Activated CD8-positive, alpha-beta memory T cell treated with anti-CD3 and anti-CD28 coated beads, Interleukin-2, amount 50 U/mL, for 24 hours (primary cell): Measurements from ENCODE around the gene AP4M1.

ENCODE experiments used
- DNase-seq: peaks from one replicate; pipeline ENCODE4 v3.0.0-alpha.2; 2020; ENCODE audit errors: extremely low read depth

AP4M1 gene, protein sequence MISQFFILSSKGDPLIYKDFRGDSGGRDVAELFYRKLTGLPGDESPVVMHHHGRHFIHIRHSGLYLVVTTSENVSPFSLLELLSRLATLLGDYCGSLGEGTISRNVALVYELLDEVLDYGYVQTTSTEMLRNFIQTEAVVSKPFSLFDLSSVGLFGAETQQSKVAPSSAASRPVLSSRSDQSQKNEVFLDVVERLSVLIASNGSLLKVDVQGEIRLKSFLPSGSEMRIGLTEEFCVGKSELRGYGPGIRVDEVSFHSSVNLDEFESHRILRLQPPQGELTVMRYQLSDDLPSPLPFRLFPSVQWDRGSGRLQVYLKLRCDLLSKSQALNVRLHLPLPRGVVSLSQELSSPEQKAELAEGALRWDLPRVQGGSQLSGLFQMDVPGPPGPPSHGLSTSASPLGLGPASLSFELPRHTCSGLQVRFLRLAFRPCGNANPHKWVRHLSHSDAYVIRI

DNA sequence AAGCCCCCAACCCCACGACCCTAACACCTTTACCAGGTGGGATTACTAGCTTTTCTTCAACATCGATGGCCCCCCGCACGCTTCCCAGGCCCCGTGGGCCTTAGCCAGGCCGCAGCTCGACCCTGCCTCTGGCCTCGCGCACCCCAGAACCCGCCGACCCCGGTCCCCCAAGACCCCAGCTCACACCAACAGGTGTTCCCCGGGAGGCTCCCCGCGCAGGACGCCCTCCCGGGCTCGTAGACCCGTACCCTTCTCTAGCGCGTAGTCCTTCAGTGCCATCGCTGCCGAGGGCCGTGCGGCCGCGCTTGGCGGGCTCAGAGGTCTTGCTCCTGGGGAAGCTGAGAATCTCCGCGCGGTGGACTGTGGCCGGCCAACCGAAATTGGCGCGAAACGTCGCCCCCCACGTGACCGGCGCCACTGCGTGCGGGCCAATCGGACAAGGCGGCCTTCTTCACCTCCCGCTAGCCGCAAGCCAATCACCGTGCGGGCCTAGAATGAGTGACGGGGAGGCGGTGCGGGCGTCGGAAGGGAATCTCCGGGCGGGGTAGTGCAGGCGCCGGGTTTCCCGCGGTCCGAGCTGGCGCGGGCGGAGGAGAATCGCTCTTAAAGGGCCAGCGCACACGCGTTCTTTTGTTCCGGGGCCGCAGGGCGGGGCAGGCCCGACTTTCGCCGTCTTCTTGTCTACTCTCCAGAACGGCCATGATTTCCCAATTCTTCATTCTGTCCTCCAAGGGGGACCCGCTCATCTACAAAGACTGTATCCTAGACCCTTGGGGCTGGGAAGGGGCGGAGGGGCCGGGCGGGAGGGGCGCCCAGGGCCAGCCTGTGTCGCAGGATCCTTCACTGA lies at the start of gene AP4M1, which contains the start of gene MCM7:
Gene AP4M1, plus strand, starts transcription at position 628 of the 847 bp plus-strand sequence. Its CDS starts 72 bp downstream, at position 700.
Gene MCM7, minus strand, starts transcription at position 382 of the 847 bp plus-strand sequence. Its CDS starts 103 bp downstream, at position 279.
- peak; percentile 93 for DNase-seq

DNA sequence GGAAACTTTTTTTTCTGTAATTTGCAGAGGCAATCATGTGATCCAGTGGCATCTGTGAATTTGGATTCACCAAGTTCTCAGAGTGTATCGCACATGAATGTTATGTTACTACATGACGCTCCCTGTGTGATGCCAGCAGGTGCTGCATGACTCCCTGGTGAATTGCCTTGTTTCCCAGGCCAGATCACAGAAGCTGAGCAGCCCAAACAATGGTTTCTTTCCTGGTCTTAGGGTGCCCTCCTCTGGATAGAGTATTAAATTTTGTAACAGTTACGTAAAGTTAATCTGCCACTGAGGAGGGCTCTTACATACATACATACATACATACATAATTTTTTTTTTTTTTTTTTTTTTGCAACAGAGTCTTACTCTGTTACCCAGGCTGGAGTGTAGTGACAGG lies 48.2 kb upstream of the AP4M1 start:
- no peak for DNase-seq

DNA sequence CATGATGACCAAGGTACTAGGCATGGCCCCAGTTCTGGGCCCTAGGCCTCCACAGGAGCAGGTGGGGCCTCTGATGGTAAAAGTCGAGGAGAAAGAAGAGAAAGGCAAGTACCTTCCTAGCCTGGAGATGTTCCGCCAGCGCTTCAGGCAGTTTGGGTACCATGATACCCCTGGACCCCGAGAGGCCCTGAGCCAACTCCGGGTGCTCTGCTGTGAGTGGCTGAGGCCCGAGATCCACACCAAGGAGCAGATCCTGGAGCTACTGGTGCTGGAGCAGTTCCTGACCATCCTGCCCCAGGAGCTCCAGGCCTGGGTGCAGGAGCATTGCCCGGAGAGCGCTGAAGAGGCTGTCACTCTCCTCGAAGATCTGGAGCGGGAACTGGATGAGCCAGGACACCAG lies 44.4 kb upstream of the AP4M1 start:
- DNase-seq, result no peak

DNA sequence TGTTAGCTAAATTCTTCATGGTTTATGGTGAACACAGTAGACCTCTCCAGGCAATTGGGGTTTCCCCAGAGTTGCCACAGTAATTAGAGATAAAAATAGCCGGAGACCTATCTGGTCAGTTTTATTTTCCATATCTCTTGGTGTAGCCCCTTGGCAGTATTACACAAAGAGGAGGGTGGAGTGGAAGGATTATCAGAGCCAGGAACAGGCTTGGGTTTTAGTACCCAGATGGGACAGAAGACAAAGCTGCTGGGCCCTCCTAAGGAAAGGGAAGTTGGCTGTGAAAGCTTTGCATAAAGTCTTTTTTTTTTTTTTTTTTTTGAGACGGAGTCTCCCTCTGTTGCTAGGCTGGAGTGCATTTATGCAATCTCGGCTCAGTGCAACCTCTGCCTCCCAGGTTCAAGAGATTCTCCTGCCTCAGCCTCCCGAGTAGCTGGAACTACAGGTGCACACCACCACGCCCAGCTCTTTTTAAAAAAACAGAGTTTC lies 42.1 kb upstream of the AP4M1 start:
- DNase-seq, result no peak

DNA sequence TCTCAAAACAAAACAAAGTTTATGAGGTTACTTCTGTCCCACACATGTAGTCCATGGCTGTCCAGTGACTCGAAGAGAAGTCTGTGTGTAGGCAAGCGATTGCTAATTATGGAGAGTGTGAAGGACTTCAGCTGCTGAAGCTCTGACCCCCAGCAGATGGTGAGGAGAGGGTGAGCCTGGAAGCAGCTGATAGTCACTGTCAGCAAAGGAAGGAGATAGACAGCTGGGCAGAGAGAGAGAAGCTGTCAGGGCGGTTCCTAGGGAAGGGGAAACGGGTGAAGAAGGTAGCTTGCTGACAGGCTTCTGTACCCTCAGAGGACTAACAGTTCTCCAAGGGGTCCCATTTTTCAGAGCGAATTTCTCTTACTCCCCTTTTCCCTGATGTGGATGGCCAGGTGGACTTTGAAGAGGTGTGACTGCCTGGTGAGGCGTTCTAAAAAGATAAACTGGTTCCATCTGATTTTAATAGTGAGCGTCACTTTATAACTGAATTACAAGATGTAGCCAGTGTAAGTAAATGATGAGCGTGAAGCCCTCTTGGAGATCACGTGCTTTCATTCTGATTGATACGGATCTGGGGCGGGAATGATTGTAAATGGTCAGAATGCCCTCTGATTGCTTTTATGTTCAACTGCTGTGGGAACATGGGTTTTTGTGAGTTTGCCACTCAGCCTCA lies 39.8 kb upstream of the AP4M1 start:
- no peak for DNase-seq

DNA sequence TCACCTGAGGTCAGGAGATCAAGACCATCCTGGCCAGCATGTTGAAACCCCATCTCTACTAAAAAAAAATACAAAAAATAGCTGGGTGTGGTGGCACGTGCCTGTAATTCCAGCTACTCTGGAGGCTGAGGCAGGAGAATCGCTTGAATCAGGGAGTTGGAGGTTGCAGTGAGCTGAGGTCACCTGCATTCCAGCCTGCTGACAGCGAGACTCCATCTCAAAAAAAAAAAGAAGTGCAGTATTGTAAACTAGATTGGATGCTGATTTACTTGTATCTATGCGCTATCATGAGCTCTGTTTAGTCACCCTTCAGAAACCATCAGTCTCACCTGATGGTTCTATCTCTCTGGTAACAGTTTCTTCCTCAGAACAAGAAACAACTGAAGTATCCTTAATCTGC lies 38.1 kb upstream of the AP4M1 start:
- no peak for DNase-seq

DNA sequence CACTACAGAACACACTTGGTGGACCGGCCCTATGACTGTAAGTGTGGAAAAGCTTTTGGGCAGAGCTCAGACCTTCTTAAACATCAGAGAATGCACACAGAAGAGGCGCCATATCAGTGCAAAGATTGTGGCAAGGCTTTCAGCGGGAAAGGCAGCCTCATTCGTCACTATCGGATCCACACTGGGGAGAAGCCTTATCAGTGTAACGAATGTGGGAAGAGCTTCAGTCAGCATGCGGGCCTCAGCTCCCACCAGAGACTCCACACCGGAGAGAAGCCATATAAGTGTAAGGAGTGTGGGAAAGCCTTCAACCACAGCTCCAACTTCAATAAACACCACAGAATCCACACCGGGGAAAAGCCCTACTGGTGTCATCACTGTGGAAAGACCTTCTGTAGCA lies 37.3 kb upstream of the AP4M1 start:
- DNase-seq, result no peak

DNA sequence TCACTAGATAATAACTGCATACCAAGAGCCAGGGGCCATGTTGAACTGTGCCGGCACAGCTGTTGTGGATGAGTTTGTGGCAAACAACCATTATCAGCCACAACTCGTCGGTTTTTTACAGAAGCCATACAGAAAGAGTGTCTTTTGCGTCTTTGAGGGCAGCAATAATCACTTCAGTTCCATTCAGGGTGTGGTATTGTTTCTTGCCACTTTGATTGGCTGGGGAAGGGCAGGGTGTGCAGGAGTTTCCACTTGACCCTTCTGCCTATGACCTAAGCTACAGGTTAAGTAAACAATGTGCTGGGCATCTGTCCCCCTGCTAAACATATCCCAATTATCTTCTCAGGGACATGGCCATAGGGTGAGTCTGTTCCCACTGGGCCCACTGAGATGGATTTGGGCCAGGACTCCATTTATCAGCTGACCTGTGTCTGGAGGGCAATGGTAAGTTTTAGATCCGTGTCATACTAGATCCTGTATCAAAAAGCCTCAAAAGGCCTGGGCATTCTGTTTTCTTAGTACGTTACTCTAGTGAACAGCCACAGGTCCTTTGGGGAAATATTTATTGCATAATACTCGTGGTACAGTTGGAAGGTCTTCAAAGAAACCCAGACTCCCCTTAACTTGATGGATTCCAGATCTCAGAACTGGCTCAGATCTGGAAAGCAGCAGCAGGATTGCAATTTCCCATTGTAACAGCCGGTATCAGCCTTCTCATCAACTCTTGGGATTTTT lies 35.8 kb upstream of the AP4M1 start:
- no peak for DNase-seq

DNA sequence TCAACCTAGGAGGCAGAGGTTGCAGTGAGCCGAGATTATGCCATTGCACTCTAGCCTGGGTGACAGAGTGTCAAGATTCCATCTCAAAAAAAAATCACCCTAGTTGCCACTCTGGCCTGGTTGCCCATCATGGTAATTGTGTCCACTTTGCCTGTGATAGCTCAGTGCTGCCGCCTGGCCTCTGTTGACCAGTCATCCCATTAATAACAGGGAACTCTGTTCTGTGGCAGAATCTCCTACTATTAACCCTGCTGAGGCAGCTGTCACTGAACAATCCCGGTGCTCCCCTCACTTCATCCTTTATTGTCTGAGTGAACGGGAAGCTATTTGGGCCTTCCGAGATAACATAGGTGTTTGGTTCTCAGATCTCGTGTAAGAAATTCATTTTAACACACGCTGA lies 34.5 kb upstream of the AP4M1 start:
- DNase-seq, result no peak

DNA sequence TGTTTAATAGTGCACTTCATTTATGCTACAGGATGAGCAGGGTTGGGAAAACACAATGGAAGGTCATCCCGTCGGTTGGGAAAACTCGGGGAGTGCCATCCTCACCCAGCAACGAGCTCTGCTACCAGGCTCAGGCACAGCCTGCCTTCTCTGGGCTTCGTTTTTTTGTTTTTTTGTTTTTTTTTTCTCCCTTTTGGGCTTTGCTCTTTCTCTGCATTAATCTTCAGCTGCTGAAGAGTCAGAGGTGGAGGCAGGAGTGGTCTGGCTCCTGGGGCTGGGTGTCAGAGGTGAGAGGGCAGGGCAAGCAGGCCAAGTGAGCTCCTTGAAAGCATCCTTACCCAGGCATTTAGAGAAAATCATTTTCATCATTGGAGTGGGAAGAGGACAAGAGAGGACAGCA lies 31.5 kb upstream of the AP4M1 start:
- DNase-seq, result no peak

DNA sequence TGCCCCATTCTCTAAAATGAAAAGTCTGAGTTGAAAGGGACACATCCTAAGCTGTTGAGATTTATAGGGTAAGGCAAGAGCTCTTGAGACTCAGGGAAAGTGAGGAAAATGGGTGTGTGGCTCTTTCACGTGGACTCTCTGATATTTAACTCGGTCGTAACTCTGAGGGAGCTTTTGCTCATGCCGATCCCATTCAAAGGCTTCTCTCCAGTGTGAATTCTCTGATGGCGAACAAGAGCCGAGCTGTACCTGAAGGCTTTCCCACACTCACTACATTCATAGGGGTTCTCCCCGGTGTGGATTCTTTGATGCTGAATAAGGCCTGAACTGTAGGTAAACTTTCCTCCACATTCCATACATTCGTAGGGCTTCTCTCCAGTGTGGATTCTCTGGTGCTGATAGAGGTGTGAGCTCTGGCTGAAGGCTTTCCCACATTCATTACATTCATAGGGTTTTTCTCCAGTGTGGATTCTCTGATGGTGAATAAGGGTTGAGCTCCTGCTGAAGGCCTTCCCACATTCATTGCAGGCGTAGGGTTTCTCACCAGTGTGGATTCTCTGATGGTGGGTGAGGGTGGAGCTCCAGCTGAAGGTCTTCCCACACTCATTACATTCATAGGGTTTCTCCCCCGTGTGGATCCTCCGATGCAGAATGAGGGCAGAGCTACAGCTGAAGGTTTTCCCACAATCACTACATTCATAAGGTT lies 30.3 kb upstream of the AP4M1 start:
- DNase-seq, result no peak

DNA sequence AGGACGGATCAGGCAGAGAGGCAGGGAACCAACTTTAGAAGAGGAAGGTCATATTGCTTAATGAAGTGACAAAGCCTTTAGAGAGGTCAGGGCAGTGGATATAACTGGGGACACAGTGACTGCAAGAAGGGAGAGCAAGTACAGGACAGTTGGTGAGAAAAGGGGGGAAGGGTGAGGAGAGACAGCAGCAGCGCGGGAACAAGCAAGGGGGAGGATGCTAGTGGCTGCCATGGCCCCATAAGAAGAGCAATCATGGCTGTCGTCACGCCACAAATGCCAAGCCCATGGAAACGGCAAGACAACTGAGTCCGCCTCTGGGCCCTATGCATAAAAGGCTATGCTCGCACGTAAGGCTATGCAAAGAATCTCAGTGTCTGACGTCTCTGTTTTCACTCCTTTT lies 29.0 kb upstream of the AP4M1 start:
- DNase-seq, result no peak

DNA sequence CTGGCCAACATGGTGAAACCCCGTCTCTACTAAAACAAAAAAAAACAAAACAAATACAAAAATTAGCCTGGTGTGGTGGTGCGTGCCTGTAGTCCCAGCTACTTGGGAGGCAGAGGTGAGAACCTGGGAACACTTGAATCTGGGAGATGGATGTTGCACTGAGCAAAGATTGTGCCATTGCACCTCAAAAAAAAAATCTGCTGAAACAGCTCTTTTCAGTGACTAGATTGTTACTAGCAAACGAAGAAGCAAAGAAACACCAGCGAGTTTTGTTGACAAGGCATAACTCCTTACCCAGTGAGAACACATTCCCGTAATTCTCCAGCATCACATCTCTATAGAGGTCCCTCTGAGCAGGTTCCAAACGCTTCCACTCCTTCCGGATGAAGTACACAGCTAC lies 26.6 kb upstream of the AP4M1 start:
- no peak for DNase-seq

DNA sequence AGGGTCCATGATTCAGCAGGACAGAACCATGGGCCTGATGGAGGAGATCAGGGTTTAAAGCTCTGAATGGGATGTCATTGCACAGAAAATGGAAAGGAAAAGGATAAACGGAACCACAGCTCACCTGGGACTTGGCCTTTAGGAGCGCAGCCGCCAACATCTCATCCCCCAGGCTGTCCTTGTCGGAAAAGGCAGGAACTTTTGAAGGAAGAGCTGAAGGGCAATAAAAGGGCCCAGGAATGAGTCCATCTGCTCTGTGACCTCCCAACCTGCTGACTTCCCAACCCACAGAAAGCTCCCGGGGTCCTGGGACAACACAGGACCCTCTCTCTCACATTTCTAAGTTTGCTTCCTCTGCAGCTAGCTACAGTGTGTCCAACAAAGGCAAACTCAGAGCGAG lies 26.0 kb upstream of the AP4M1 start:
- DNase-seq, result no peak

DNA sequence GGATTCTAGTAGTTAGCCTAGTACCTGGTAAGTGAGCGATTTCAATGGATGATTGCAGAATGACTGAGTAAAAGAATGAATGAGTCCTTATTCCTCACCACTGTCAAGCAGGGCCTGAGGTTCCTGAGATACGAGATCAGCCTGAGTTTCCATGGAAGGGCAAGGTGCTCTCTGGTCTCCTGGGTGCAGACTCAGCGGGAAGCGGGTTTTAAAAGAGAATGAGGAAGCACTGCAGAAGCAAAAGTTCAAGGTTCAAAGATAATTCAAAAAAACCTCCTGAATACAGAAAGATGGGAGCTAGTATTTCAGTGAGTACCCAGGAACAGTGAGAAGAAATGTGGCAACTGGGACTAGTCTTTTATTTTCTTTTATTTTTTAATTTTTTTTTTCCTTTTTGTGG lies 24.2 kb upstream of the AP4M1 start:
- DNase-seq, result no peak

DNA sequence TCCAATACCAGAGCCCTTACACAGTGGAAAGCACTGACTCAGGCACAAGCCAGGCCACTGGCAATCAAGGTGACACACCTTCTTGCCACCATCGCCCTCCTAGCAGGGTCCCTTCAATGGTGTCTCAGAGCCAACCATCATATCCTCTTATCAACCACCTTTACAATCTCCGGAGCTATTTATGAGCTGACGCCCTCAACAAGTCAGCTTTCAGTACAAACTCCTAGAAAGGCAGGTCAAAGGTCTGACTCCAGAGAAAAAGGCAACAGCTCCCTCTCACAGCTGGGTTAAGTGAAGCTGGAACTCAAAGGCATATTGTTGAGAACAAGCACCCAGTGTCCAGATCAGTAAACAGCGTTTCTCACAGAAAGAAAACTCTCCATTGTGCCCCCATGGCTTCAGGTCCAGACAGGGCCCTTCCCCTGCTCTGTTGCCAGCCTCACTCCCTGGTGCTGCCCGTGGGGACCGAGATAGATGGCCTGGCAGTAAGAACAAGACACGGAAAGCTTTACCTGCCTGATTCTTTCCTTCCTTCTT lies 22.4 kb upstream of the AP4M1 start:
- no peak for DNase-seq

DNA sequence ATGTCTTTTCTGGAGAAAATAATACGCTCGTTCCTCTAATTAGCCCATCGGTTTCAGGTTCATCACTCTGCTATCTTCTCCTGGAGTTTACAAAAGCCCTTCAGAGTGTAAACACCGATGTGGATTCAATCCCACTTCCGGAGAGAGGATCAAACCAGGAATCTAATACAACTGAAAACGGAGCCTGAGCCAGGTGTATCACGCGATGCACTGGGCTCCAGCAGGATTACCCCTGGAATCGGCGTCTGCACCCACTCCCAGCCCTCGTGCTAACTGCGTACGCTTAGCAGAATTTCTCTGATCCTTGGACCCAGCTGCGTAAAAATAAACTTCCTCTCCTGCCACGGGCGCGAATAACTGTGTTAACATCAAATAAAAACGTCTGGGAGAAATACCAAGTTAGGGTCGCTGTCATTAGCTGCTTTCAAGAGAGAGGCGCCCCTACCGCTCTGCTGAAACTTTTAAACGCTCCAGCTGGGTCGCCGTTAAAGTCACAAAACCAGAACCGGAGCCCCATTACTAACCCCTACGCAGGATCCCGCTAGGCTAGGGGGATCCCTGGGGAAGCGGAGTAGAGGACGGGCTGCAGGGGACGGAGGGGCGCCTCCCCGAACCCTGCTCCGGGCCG lies 20.4 kb upstream of the AP4M1 start:
- no peak for DNase-seq

DNA sequence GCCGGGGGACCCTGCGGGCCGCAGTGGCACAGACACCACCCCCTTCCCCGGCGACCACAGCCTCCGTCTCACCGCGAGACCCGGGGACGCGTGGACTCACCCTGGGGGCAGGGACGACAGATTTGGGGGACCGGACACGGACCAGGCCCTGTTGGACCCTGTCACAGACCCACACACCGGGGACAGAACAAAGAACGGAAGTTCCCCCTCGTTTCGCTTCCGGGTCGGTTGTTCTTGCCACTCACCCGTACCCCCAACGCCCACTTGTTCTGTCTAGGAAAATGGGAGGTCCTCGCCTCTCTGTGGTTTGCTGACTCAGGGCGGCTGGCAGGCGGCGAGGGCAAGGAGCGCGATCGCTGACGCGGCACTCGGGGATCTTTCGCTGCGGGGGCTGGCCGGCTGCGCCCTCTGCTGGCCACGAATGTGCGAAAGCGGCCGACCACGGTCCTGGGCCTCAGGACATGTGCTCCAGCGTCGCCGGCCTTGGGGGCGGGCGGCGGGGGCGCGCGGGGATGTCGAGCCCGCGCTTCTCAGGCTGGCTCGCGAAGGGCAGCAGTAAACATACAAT lies 19.8 kb upstream of the AP4M1 start, which contains the start of gene ZNF3:
Gene ZNF3, minus strand, starts transcription at position 189 of the 568 bp plus-strand sequence. CDS start 4,366 bp downstream, outside the sequence.
- peak; percentile 98 for DNase-seq

DNA sequence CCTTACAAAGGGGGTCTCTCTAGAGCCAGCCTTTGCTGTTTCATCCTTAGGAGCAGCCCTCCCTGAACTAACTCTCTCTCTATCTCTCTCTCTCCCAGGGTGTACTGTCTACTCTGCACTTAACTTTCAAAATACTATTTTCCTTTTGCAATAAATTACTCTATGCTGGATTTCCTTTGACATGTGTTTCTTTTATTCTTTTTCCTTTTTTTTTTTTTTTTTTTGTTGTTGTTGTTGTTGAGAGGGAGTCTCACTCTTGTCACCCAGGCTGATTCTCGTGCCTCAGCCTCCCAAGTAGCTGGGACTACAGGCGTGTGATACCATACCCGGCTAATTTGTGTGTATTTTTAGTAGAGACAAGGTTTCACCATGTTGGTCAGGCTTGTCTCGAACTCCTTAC lies 18.5 kb upstream of the AP4M1 start:
- no peak for DNase-seq
